ENCODE data around the gene PCSK6. TPM values are rescaled to one million over a fixed set of nuclear protein-coding genes. Genes with fewer than 3 reads are reported as not detected.
"Not testable (repeated sequence)": the region's sequence is repeated elsewhere in the genome, so short reads cannot be mapped to it uniquely, and the experiment has no call there.

Gene PCSK6
- total RNA-seq, 3 donors from 2014 or later, result 7.2 to 19.7 (median 18.0) TPM

- H3K36me3 ChIP-seq, result no peaks in the 10 kb centered on the region
- intact Hi-C loops (cut with DNase I; ENCODE audit: low total_unique reads), result no loop called here
- H3K27me3 ChIP-seq, result no peaks in the 10 kb centered on the region
- no peak for TF ChIP-seq POLR2A (IDR thresholded peaks at IDR 0.05)
- no peak for TF ChIP-seq POLR2AphosphoS5 (IDR thresholded peaks at IDR 0.05)
- no peak for TF ChIP-seq CTCF (IDR thresholded peaks at IDR 0.05)
- no peaks in the 10 kb centered on the region for H3K4me1 ChIP-seq
- DNase-seq (ENCODE audit: low spot score in 2 of 2), result peak in 1 of 2 donors; percentile 9
- no peaks in the 10 kb centered on the region for H3K9me3 ChIP-seq
- no peak overlapping the region for H3K4me3 ChIP-seq
- peak overlapping the region in 1 of 2 donors; percentile 52 for H3K27ac ChIP-seq
Observed at GRCh38 chr15:101456057-101456739, 33.3 kb downstream of the PCSK6 start.

GRCh38 chr15:101455291-101456025 lies 34.0 kb downstream of the PCSK6 start:
- Histone ChIP-seq H3K27ac (peak overlapping the region in 1 of 2 donors; percentile 52), H3K4me3 (no peak overlapping the region), H3K9me3 (no peaks in the 10 kb centered on the region), H3K4me1 (no peaks in the 10 kb centered on the region), H3K36me3 (no peaks in the 10 kb centered on the region), H3K27me3 (no peaks in the 10 kb centered on the region)
- intact Hi-C loops (cut with DNase I; ENCODE audit: low total_unique reads), result no loop called here
- peak in 1 of 2 donors; percentile 52 for DNase-seq (ENCODE audit: low spot score in 2 of 2)
- TF ChIP-seq CTCF (IDR thresholded peaks at IDR 0.05), result no peak
- peak in 1 of 3 donors; percentile 39 for TF ChIP-seq POLR2AphosphoS5 (IDR thresholded peaks at IDR 0.05)
- TF ChIP-seq POLR2A (IDR thresholded peaks at IDR 0.05), result no peak

- H3K27me3 ChIP-seq; H3K36me3 ChIP-seq; intact Hi-C loops (cut with DNase I; ENCODE audit: low total_unique reads); H3K4me3 ChIP-seq; H3K9me3 ChIP-seq; DNase-seq (ENCODE audit: low spot score in 2 of 2); H3K4me1 ChIP-seq: not testable (repeated sequence)
- H3K27ac ChIP-seq, result peak overlapping the region in 1 of 2 donors; percentile 52
Observed at GRCh38 chr15:101454781-101455180, 34.7 kb downstream of the PCSK6 start.

- no peaks in the 10 kb centered on the region for H3K36me3 ChIP-seq
- DNase-seq (ENCODE audit: low spot score in 2 of 2), result peak in 1 of 2 donors; percentile 12
- no peaks in the 10 kb centered on the region for H3K4me1 ChIP-seq
- intact Hi-C loops (cut with DNase I; ENCODE audit: low total_unique reads), result no loop called here
- TF ChIP-seq POLR2A (IDR thresholded peaks at IDR 0.05) (no peak), POLR2AphosphoS5 (IDR thresholded peaks at IDR 0.05) (no peak), CTCF (IDR thresholded peaks at IDR 0.05) (no peak)
- no peak overlapping the region for H3K27ac ChIP-seq
- H3K9me3 ChIP-seq, result no peaks in the 10 kb centered on the region
- H3K4me3 ChIP-seq, result no peak overlapping the region
- H3K27me3 ChIP-seq, result no peaks in the 10 kb centered on the region
Observed at GRCh38 chr15:101454365-101454764, 35.1 kb downstream of the PCSK6 start.

- Histone ChIP-seq H3K9me3 (no peaks in the 10 kb centered on the region), H3K36me3 (no peaks in the 10 kb centered on the region), H3K4me1 (no peaks in the 10 kb centered on the region), H3K4me3 (no peak overlapping the region), H3K27me3 (no peaks in the 10 kb centered on the region), H3K27ac (no peak overlapping the region)
- intact Hi-C loops (cut with DNase I; ENCODE audit: low total_unique reads), result no loop called here
- DNase-seq (ENCODE audit: low spot score in 2 of 2), result peak in 1 of 2 donors; percentile 37
- no peak for TF ChIP-seq CTCF (IDR thresholded peaks at IDR 0.05)
Observed at GRCh38 chr15:101453123-101454120, 36.1 kb downstream of the PCSK6 start.
